Mesodermal cell (in vitro differentiated cells): ENCODE results near the gene FAT1.

ENCODE experiments used
- H3K27ac ChIP-seq: 2 replicates; pipeline ENCODE4 v1.7.0; 2013; ENCODE audit warnings: mild to moderate bottlenecking, low read depth, low read length, moderate library complexity; ENCODE audit not compliant: severe bottlenecking
- H3K36me3 ChIP-seq: 2 replicates; pipeline ENCODE4 v1.7.1; 2013; ENCODE audit warnings: mild to moderate bottlenecking, low read length, moderate library complexity; ENCODE audit not compliant: control insufficient read depth, insufficient read depth
- H3K4me1 ChIP-seq: one replicate; pipeline ENCODE4 v1.7.1; 2013; ENCODE audit warnings: mild to moderate bottlenecking, low read length; ENCODE audit not compliant: insufficient read depth, control insufficient read depth, poor library complexity, severe bottlenecking
- H3K4me3 ChIP-seq: 2 replicates; pipeline ENCODE4 v1.7.0; 2013; ENCODE audit warnings: low read length, control low read depth, mild to moderate bottlenecking; ENCODE audit not compliant: insufficient read depth, poor library complexity, severe bottlenecking; ENCODE audit errors: extremely low read depth
- H3K9me3 ChIP-seq: 2 replicates; pipeline ENCODE4 v1.7.1; 2013; ENCODE audit warnings: mild to moderate bottlenecking, low read length, moderate library complexity; ENCODE audit not compliant: control insufficient read depth
- WGBS, 2 experiments: methylation state at CpG; one replicate each; pipeline ENCODE4 v1.1.5; 2013; ENCODE audit warnings: missing lambda C conversion rate in 2 of 2; ENCODE audit not compliant: insufficient coverage in 2 of 2; 5-methylcytosine and 5-hydroxymethylcytosine counted together

FAT1 gene

GRCh38 chr4:186658657-186659056, 65.0 kb downstream of the FAT1 start:
- Histone ChIP-seq H3K9me3 (no peaks in the 10 kb centered on the region), H3K4me3 (no peak overlapping the region), H3K36me3 (peaks cover 94% of the 10 kb centered on the region), H3K4me1 (no peaks in the 10 kb centered on the region), H3K27ac (no peak overlapping the region)
- WGBS, 2 experiments, result 91 to 92% methylated on average over 17 to 20 of the region's 20 CpGs

GRCh38 chr4:186657764-186658163, 65.9 kb downstream of the FAT1 start:
- H3K4me1 ChIP-seq, result no peaks in the 10 kb centered on the region
- no peaks in the 10 kb centered on the region for H3K9me3 ChIP-seq
- peaks cover 94% of the 10 kb centered on the region for H3K36me3 ChIP-seq
- H3K27ac ChIP-seq, result no peak overlapping the region
- 77% methylated on average over 3 to 4 of the region's 4 CpGs for WGBS, 2 experiments
- no peak overlapping the region for H3K4me3 ChIP-seq

- H3K4me1 ChIP-seq, result no peaks in the 10 kb centered on the region
- peaks cover 90% of the 10 kb centered on the region for H3K36me3 ChIP-seq
- no peak overlapping the region for H3K27ac ChIP-seq
- 73 to 78% methylated on average over 2 of the region's 3 CpGs for WGBS, 2 experiments
- H3K9me3 ChIP-seq, result no peaks in the 10 kb centered on the region
- H3K4me3 ChIP-seq, result no peak overlapping the region
These were observed 69.7 kb downstream of the FAT1 start for GRCh38 chr4:186653969-186654368.

GRCh38 chr4:186651624-186652023, 72.0 kb downstream of the FAT1 start:
- Histone ChIP-seq H3K36me3 (peaks cover 89% of the 10 kb centered on the region), H3K4me3 (no peak overlapping the region), H3K9me3 (no peaks in the 10 kb centered on the region), H3K27ac (no peak overlapping the region), H3K4me1 (peaks cover 5% of the 10 kb centered on the region)
- 94 to 97% methylated on average over 15 to 21 of the region's 21 CpGs for WGBS, 2 experiments

GRCh38 chr4:186651181-186651603, 72.5 kb downstream of the FAT1 start:
- Histone ChIP-seq H3K9me3 (no peaks in the 10 kb centered on the region), H3K36me3 (peaks cover 89% of the 10 kb centered on the region), H3K27ac (no peak overlapping the region), H3K4me1 (peaks cover 5% of the 10 kb centered on the region), H3K4me3 (no peak overlapping the region)
- WGBS, 2 experiments, result 87 to 100% methylated on average over 3 to 5 of the region's 5 CpGs

- no CpG with 5 or more reads among the region's 3 CpGs for WGBS, 2 experiments
- Histone ChIP-seq H3K27ac (no peak overlapping the region), H3K9me3 (no peaks in the 10 kb centered on the region), H3K36me3 (peaks cover 87% of the 10 kb centered on the region), H3K4me3 (no peak overlapping the region), H3K4me1 (peaks cover 5% of the 10 kb centered on the region)
These were observed 73.1 kb downstream of the FAT1 start for GRCh38 chr4:186650401-186651180.

- peaks cover 14% of the 10 kb centered on the region for H3K4me1 ChIP-seq
- 60 to 100% methylated on average over 1 to 2 of the region's 4 CpGs for WGBS, 2 experiments
- H3K9me3 ChIP-seq, result no peaks in the 10 kb centered on the region
- peaks cover 84% of the 10 kb centered on the region for H3K36me3 ChIP-seq
- H3K27ac ChIP-seq, result no peak overlapping the region
- H3K4me3 ChIP-seq, result no peak overlapping the region
These were observed 75.8 kb downstream of the FAT1 start for GRCh38 chr4:186647821-186648220.

- peaks cover 14% of the 10 kb centered on the region for H3K4me1 ChIP-seq
- H3K36me3 ChIP-seq, result peaks cover 87% of the 10 kb centered on the region
- H3K4me3 ChIP-seq, result no peak overlapping the region
- WGBS, 2 experiments, result 87 to 91% methylated on average over 6 to 9 of the region's 9 CpGs
- no peak overlapping the region for H3K27ac ChIP-seq
- no peaks in the 10 kb centered on the region for H3K9me3 ChIP-seq
These were observed 78.9 kb downstream of the FAT1 start for GRCh38 chr4:186644737-186645261.

GRCh38 chr4:186644311-186644638, 79.4 kb downstream of the FAT1 start:
- no CpG with 5 or more reads among the region's 2 CpGs for WGBS, 2 experiments
- Histone ChIP-seq H3K9me3 (no peaks in the 10 kb centered on the region), H3K36me3 (peaks cover 88% of the 10 kb centered on the region), H3K4me1 (peaks cover 14% of the 10 kb centered on the region), H3K4me3 (no peak overlapping the region), H3K27ac (no peak overlapping the region)

- Histone ChIP-seq H3K4me1 (peaks cover 14% of the 10 kb centered on the region), H3K4me3 (no peak overlapping the region), H3K36me3 (peaks cover 87% of the 10 kb centered on the region), H3K27ac (no peak overlapping the region), H3K9me3 (no peaks in the 10 kb centered on the region)
- WGBS, 2 experiments, result 91 to 95% methylated on average over 6 to 8 of the region's 14 CpGs
These were observed 80.0 kb downstream of the FAT1 start for GRCh38 chr4:186643501-186644310.
